Measurements from ENCODE around the gene MOB2. TPM values are rescaled to one million over a fixed set of nuclear protein-coding genes. Genes with fewer than 3 reads are reported as not detected.

The MOB2 gene
- total RNA-seq = 10 to 100 TPM; 49.6 to 79.2 (median 72.6) TPM
- total RNA-seq (2013) = 40.8 TPM
- total RNA-seq = 11.4 to 63.6 (median 40.0) reads per million in 29 experiments

GRCh38 chr11:1486054-1486825, at the start of gene MOB2:
MOB2 (minus strand) TSS chr11:1486779; CDS start chr11:1486556, 223 bp downstream.
- H3K4me1 Mint-ChIP-seq = peaks cover 25 to 44% (median 44%) of the 10 kb centered on the region in 3 donors
- DNase-seq (peak in 4 of 35 experiments; percentile 3 to 32 (median 20)), ATAC-seq (replicated peaks in 1 of 4) (peak in 3 of 4 experiments; percentile 14 to 38 (median 22))
- H3K4me3 Mint-ChIP-seq = no peak within 1 kb of the TSS
- H3K27me3 Mint-ChIP-seq = no peaks in the 10 kb centered on the region
- Histone ChIP-seq H3K27ac (ENCODE audit: low read length) (no peak within 1 kb of the TSS), H3K36me3 (ENCODE audit: control insufficient read depth in 2 of 2, extremely low read depth in 1 of 2, insufficient read depth in 1 of 2, low read length in 1 of 2) (peaks cover 10 to 12% of the 10 kb centered on the region in 2 donors), H3K9me3 (no peaks in the 10 kb centered on the region), H3K4me3 (ENCODE audit: control insufficient read depth in 1 of 2, extremely low read depth in 1 of 2, low read length in 1 of 2) (no peak within 1 kb of the TSS), H3K4me1 (ENCODE audit: control insufficient read depth in 1 of 2, extremely low read depth in 1 of 2, insufficient read depth in 2 of 2, low read length in 2 of 2) (peaks cover 0 to 57% of the 10 kb centered on the region in 2 experiments), H3K27me3 (replicated peaks in 1 of 2; ENCODE audit: control insufficient read depth in 2 of 2, extremely low read depth in 1 of 2, insufficient read depth in 2 of 2, low read length in 1 of 2) (no peaks in the 10 kb centered on the region)
- H3K9me3 Mint-ChIP-seq = no peaks in the 10 kb centered on the region
- peak within 1 kb of the TSS in 1 of 2 donors; percentile 44 for H3K27ac Mint-ChIP-seq
- WGBS (ENCODE audit: insufficient coverage) = 66% methylated on average over 22 of the region's 31 CpGs
- CTCF ChIA-PET = no interaction called here
- no peaks in the 10 kb centered on the region for H3K36me3 Mint-ChIP-seq
- POLR2A ChIA-PET = no interaction called here

DNA sequence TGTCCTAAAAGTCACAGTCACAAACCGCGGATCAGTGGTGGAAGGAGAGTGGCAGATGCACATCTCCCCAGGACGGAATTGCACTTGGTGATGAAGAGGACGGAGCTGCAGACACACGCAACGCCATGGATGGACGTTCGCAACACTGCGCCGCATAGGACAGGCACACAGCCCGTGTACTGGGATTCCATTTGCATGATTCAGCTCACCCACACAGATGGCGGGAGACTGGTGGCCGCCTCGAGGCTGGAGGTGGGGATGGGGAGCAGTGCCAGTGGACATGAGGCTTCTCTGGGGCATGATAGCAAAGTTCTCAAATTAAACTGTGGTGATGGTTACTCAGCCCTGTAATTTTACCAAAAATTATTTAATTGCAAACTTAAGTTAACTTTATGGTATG, 48.1 kb upstream of the MOB2 start:
- Mint-ChIP-seq H3K4me3 (peak overlapping the region in 1 of 3 donors; percentile 21), H3K36me3 (peaks cover 19% of the 10 kb centered on the region), H3K27ac (no peak overlapping the region), H3K27me3 (peaks cover 0 to 4% of the 10 kb centered on the region in 2 donors), H3K9me3 (no peaks in the 10 kb centered on the region), H3K4me1 (peaks cover 48 to 60% (median 56%) of the 10 kb centered on the region in 3 donors)
- ChIA-PET POLR2A (no interaction called here), CTCF (no interaction called here)
- H3K27ac ChIP-seq (ENCODE audit: low read length) = no peak overlapping the region
- peaks cover 0 to 73% of the 10 kb centered on the region in 2 experiments for H3K4me1 ChIP-seq (ENCODE audit: control insufficient read depth in 1 of 2, extremely low read depth in 1 of 2, insufficient read depth in 2 of 2, low read length in 2 of 2)
- H3K4me3 ChIP-seq (ENCODE audit: control insufficient read depth in 1 of 2, extremely low read depth in 1 of 2, low read length in 1 of 2) = no peak overlapping the region
- DNase-seq (no peak), ATAC-seq (replicated peaks in 1 of 4) (no peak)
- peaks cover 0 to 3% of the 10 kb centered on the region in 2 experiments for H3K27me3 ChIP-seq (replicated peaks in 1 of 2; ENCODE audit: control insufficient read depth in 2 of 2, extremely low read depth in 1 of 2, insufficient read depth in 2 of 2, low read length in 1 of 2)
- peaks cover 8 to 44% of the 10 kb centered on the region in 2 donors for H3K36me3 ChIP-seq (ENCODE audit: control insufficient read depth in 2 of 2, extremely low read depth in 1 of 2, insufficient read depth in 1 of 2, low read length in 1 of 2)
- no peaks in the 10 kb centered on the region for H3K9me3 ChIP-seq
- whole genome bisulfite sequencing (ENCODE audit: insufficient coverage) = 95% methylated on average over 10 of the region's 14 CpGs

- Mint-ChIP-seq H3K27ac (no peak overlapping the region), H3K36me3 (peaks cover 19% of the 10 kb centered on the region), H3K9me3 (no peaks in the 10 kb centered on the region), H3K4me3 (no peak overlapping the region), H3K4me1 (peaks cover 48 to 65% (median 59%) of the 10 kb centered on the region in 3 donors), H3K27me3 (peaks cover 0 to 4% of the 10 kb centered on the region in 2 donors)
- no peaks in the 10 kb centered on the region for H3K9me3 ChIP-seq
- peaks cover 0 to 78% of the 10 kb centered on the region in 2 experiments for H3K4me1 ChIP-seq (ENCODE audit: control insufficient read depth in 1 of 2, extremely low read depth in 1 of 2, insufficient read depth in 2 of 2, low read length in 2 of 2)
- POLR2A ChIA-PET = no interaction called here
- CTCF ChIA-PET = interaction anchor here in 1 of 2 donors (0.6 kb wide), 1 partner anchor 63 kb away, joined by 3 read pairs; no protein-coding TSS in a partner anchor
- no peak overlapping the region for H3K4me3 ChIP-seq (ENCODE audit: control insufficient read depth in 1 of 2, extremely low read depth in 1 of 2, low read length in 1 of 2)
- 100% methylated on average over 3 of the region's 7 CpGs for WGBS (ENCODE audit: insufficient coverage)
- DNase-seq (no peak), ATAC-seq (replicated peaks in 1 of 4) (no peak)
- peaks cover 11 to 44% of the 10 kb centered on the region in 2 donors for H3K36me3 ChIP-seq (ENCODE audit: control insufficient read depth in 2 of 2, extremely low read depth in 1 of 2, insufficient read depth in 1 of 2, low read length in 1 of 2)
- H3K27ac ChIP-seq (ENCODE audit: low read length) = no peak overlapping the region
- H3K27me3 ChIP-seq (replicated peaks in 1 of 2; ENCODE audit: control insufficient read depth in 2 of 2, extremely low read depth in 1 of 2, insufficient read depth in 2 of 2, low read length in 1 of 2) = peaks cover 0 to 3% of the 10 kb centered on the region in 2 experiments
These were observed 47.6 kb upstream of the MOB2 start for GRCh38 chr11:1534171-1534570.

DNA sequence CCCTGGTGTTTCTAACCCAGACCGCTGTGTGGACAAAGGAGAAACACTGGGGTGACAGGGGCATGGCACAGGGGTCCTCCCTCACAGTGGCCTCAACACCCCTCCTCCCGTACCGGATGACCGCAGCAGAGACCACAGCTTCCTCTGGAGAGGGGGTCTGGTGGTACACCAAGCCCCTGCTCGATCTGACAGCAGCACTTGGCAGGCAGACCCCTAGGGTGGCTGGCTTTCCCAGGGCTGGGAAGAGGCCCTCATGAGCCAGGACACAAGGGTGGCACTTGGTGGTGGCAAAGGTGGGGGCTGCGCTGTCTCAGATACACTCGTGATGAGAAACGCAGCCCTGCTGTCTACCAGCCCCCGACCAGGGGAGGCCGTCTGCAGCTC, 46.8 kb upstream of the MOB2 start:
- 91% methylated on average over 5 of the region's 10 CpGs for WGBS (ENCODE audit: insufficient coverage)
- no peak overlapping the region for H3K27ac ChIP-seq (ENCODE audit: low read length)

DNA sequence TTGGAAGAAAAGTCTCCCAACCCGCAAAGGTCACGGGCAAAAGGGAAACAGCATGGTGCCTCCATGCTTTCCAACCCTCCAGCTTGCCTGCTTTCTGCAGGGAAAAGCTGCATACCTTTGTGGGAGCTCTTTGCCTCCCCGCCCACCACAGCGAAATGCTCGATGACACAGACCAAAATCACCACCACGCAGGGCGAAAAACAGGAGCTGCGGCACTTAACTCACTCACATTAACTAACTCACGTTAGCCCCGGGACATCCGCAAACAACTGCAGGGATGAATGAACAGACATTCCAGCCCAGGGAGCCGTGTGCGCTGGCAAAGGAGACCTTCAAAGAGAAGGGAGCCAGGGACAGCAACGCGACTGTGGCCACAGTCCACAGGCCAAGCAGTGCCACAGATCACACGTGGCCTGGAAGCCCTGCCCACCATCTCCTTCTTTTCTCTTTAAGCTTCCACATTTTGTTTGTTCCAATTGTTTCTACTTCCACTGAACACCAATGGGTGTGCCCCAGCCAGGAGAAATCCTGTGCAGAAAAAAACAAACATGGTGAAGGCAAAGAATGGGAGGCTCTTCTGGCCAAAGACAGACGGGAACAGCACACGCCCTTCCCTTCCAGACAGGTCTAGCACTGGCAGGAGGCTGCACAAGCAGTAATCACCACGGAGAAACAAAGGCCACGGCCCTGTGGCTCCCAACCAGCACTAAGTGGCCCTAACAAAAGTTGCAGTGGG, 46.2 kb upstream of the MOB2 start:
- ATAC-seq (replicated peaks in 1 of 4) (no peak), DNase-seq (no peak)
- H3K4me1 ChIP-seq (ENCODE audit: control insufficient read depth in 1 of 2, extremely low read depth in 1 of 2, insufficient read depth in 2 of 2, low read length in 2 of 2) = peaks cover 0 to 89% of the 10 kb centered on the region in 2 experiments
- H3K27ac Mint-ChIP-seq = no peak overlapping the region
- CTCF ChIA-PET = no interaction called here
- H3K36me3 ChIP-seq (ENCODE audit: control insufficient read depth in 2 of 2, extremely low read depth in 1 of 2, insufficient read depth in 1 of 2, low read length in 1 of 2) = peaks cover 15 to 44% of the 10 kb centered on the region in 2 donors
- no peak overlapping the region for H3K4me3 Mint-ChIP-seq
- H3K27ac ChIP-seq (ENCODE audit: low read length) = no peak overlapping the region
- H3K27me3 ChIP-seq (replicated peaks in 1 of 2; ENCODE audit: control insufficient read depth in 2 of 2, extremely low read depth in 1 of 2, insufficient read depth in 2 of 2, low read length in 1 of 2) = no peaks in the 10 kb centered on the region
- H3K9me3 ChIP-seq = no peaks in the 10 kb centered on the region
- no peak overlapping the region for H3K4me3 ChIP-seq (ENCODE audit: control insufficient read depth in 1 of 2, extremely low read depth in 1 of 2, low read length in 1 of 2)
- H3K36me3 Mint-ChIP-seq = peaks cover 19% of the 10 kb centered on the region
- POLR2A ChIA-PET = no interaction called here
- 91% methylated on average over 14 of the region's 20 CpGs for WGBS (ENCODE audit: insufficient coverage)
- peaks cover 56 to 78% (median 69%) of the 10 kb centered on the region in 3 donors for H3K4me1 Mint-ChIP-seq
- no peaks in the 10 kb centered on the region for H3K9me3 Mint-ChIP-seq
- H3K27me3 Mint-ChIP-seq = no peaks in the 10 kb centered on the region

More for the DNA sequence above, 46.8 kb upstream of the MOB2 start:
- Mint-ChIP-seq H3K9me3 (no peaks in the 10 kb centered on the region), H3K27me3 (peaks cover 0 to 4% of the 10 kb centered on the region in 2 donors), H3K27ac (no peak overlapping the region), H3K4me1 (peaks cover 51 to 72% (median 66%) of the 10 kb centered on the region in 3 donors), H3K4me3 (no peak overlapping the region), H3K36me3 (peaks cover 19% of the 10 kb centered on the region)
- ChIA-PET CTCF (no interaction called here), POLR2A (no interaction called here)
- Histone ChIP-seq H3K4me3 (ENCODE audit: control insufficient read depth in 1 of 2, extremely low read depth in 1 of 2, low read length in 1 of 2) (no peak overlapping the region), H3K4me1 (ENCODE audit: control insufficient read depth in 1 of 2, extremely low read depth in 1 of 2, insufficient read depth in 2 of 2, low read length in 2 of 2) (peaks cover 0 to 86% of the 10 kb centered on the region in 2 experiments), H3K27me3 (replicated peaks in 1 of 2; ENCODE audit: control insufficient read depth in 2 of 2, extremely low read depth in 1 of 2, insufficient read depth in 2 of 2, low read length in 1 of 2) (no peaks in the 10 kb centered on the region), H3K36me3 (ENCODE audit: control insufficient read depth in 2 of 2, extremely low read depth in 1 of 2, insufficient read depth in 1 of 2, low read length in 1 of 2) (peaks cover 15 to 44% of the 10 kb centered on the region in 2 donors), H3K9me3 (no peaks in the 10 kb centered on the region)
- DNase-seq = no peak
- ATAC-seq (replicated peaks in 1 of 4) = no peak

- 99% methylated on average over 16 of the region's 17 CpGs for WGBS (ENCODE audit: insufficient coverage)
- Mint-ChIP-seq H3K4me3 (peak overlapping the region in 1 of 3 donors; percentile 4), H3K27ac (no peak overlapping the region), H3K36me3 (peaks cover 19% of the 10 kb centered on the region), H3K9me3 (no peaks in the 10 kb centered on the region), H3K27me3 (no peaks in the 10 kb centered on the region), H3K4me1 (peaks cover 51 to 76% (median 67%) of the 10 kb centered on the region in 3 donors)
- Histone ChIP-seq H3K4me3 (ENCODE audit: control insufficient read depth in 1 of 2, extremely low read depth in 1 of 2, low read length in 1 of 2) (no peak overlapping the region), H3K36me3 (ENCODE audit: control insufficient read depth in 2 of 2, extremely low read depth in 1 of 2, insufficient read depth in 1 of 2, low read length in 1 of 2) (peaks cover 15 to 44% of the 10 kb centered on the region in 2 donors), H3K27me3 (replicated peaks in 1 of 2; ENCODE audit: control insufficient read depth in 2 of 2, extremely low read depth in 1 of 2, insufficient read depth in 2 of 2, low read length in 1 of 2) (no peaks in the 10 kb centered on the region), H3K9me3 (no peaks in the 10 kb centered on the region), H3K27ac (ENCODE audit: low read length) (no peak overlapping the region), H3K4me1 (ENCODE audit: control insufficient read depth in 1 of 2, extremely low read depth in 1 of 2, insufficient read depth in 2 of 2, low read length in 2 of 2) (peaks cover 0 to 84% of the 10 kb centered on the region in 2 experiments)
- DNase-seq (no peak), ATAC-seq (replicated peaks in 1 of 4) (no peak)
- ChIA-PET POLR2A (no interaction called here), CTCF (no interaction called here)
These were observed 45.5 kb upstream of the MOB2 start for GRCh38 chr11:1532014-1532586.

Data from T-cell (primary cell).